Stomach (tissue), 9 donors: ENCODE data around the gene AK4. TPM values are rescaled to one million over a fixed set of nuclear protein-coding genes. Genes with fewer than 3 reads are reported as not detected.
"Not testable (repeated sequence)": the region's sequence is repeated elsewhere in the genome, so short reads cannot be mapped to it uniquely, and the experiment has no call there.

Source experiments
- DNase-seq, 2 donors: peaks; one replicate each; pipeline versions ENCODE4 v3.0.0 to v3.0.0-alpha.2; 2013 to 2019
- H3K27ac ChIP-seq, 5 donors: fragments of 200-600 bp in 4 of 5; sonication (generic) in 4 of 5; one replicate each; pipeline ENCODE4 v1.5.1; 2013 to 2019; ENCODE audit warnings: mild to moderate bottlenecking in 1 of 5, moderate library complexity in 1 of 5
- H3K27me3 ChIP-seq, 3 donors: fragments of 200-600 bp; sonication (generic); one replicate each; pipeline ENCODE4 v1.5.1; 2017 to 2019; ENCODE audit warnings: mixed run types in 1 of 3
- H3K36me3 ChIP-seq, 4 donors: fragments of 200-600 bp; sonication (generic); 1 replicate in 3 of 4; 2 replicates in 1 of 4; pipeline ENCODE4 v1.5.1; 2016 to 2019
- H3K4me1 ChIP-seq, 4 donors: fragments of 200-600 bp; sonication (generic); one replicate each; pipeline ENCODE4 v1.5.1; 2016 to 2019
- H3K4me3 ChIP-seq, 4 donors: fragments of 200-600 bp; sonication (generic) in 3 of 4; one replicate each; pipeline ENCODE4 v1.5.1; 2016 to 2019; ENCODE audit warnings: mild to moderate bottlenecking in 1 of 4
- H3K9me3 ChIP-seq, 4 donors: fragments of 200-600 bp; sonication (generic); one replicate each; pipeline ENCODE4 v1.5.1; 2016 to 2019
- CTCF ChIP-seq, 7 experiments: fragments of 450-650 bp in 4 of 7; fragments of 200-600 bp in 3 of 7; sonication (generic) in 3 of 7; IDR thresholded peaks; one replicate each; pipeline ENCODE4 v1.5.1; 2016 to 2019; ENCODE audit warnings: antibody characterized with exemption in 7 of 7, control low read depth in 2 of 7, mild to moderate bottlenecking in 1 of 7
- EP300 ChIP-seq: sonication (generic); formaldehyde crosslinking; IDR thresholded peaks from one replicate; pipeline ENCODE4 v1.6.1; 2017; ENCODE audit warnings: antibody characterized with exemption
- POLR2A ChIP-seq, 4 donors: fragments of 450-650 bp; IDR thresholded peaks; one replicate each; pipeline ENCODE4 v1.6.1; 2016; ENCODE audit warnings: antibody characterized with exemption in 4 of 4, control low read depth in 2 of 4, mild to moderate bottlenecking in 1 of 4, moderate library complexity in 1 of 4
- POLR2AphosphoS5 ChIP-seq, 3 donors: sonication (generic); formaldehyde crosslinking; IDR thresholded peaks; one replicate each; pipeline ENCODE4 v1.6.1; 2016; ENCODE audit warnings: antibody characterized with exemption in 3 of 3
- WGBS, 5 donors: extraction: QIAGEN DNeasy Blood & Tissue Kit in 3 of 5; methylation state at CpG; one replicate each; pipeline versions ENCODE4 v1.1.5 to v1.1.7; 2013 to 2018; 5-methylcytosine and 5-hydroxymethylcytosine counted together
- intact Hi-C: fragments of 100-400 bp; cut with DNase I; formaldehyde crosslinking; loops from one replicate; pipeline ENCODE4 v1.15.1; 2023; ENCODE audit warnings: low total_unique reads
- polyA plus RNA-seq, 3 donors: library from polyadenylated mRNA; stranded (reverse); fragments of 200-250 nt; gene quantifications; one replicate each; pipeline ENCODE4 v1.2.3, GENCODE V29; 2013
- total RNA-seq, 5 donors: library from RNA; depleted of rRNA; stranded (reverse); fragments of >200 nt; gene quantifications; one replicate each; pipeline versions ENCODE4 v1.1.0 to v1.2.3, GENCODE V29; 2014 to 2016
- donor health status: healthy with polysubstance abuse.
- donor health status: Bipolar disorder and iron deficiency.
- donor health status: healthy.

AK4 gene
- total and polyA plus RNA-seq, 8 donors: 9.4 to 108 (median 30.4) TPM

DNA sequence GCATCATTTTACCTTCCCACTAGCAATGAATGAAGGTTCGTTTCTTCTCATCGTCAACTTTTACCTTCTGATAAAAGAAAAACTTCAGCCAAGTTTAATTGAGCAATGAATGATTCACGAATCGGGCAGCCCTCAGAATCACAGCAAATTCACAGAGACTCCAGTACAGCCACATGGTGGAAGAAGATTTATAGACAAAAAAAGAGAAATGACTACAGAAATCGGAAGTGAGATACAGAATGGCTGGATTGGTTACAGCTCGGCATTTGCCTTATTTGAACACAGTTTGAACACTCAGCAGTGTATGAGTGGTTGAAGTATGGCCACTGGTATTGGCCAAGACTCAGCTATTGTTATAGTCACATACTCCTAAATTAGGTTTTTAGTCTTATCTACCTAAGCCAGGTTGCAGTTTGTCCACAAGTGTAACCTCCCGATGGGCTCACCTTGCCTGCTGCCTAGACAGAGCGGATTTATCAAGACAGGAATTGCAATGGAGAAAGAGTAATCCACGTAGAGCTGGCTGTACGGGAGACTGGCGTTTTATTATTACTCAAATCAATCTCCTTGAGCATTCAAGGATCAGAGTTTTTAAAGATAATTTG is 15.3 kb downstream of the AK4 start:
- no peak overlapping the region for H3K4me3 ChIP-seq
- intact Hi-C loops: no loop called here
- H3K36me3 ChIP-seq: no peaks in the 10 kb centered on the region
- H3K9me3 ChIP-seq: no peaks in the 10 kb centered on the region
- H3K27ac ChIP-seq: peak overlapping the region in 1 of 5 donors; percentile 5
- 60 to 80% (median 71%) methylated on average over 11 of the region's 11 CpGs for WGBS, 5 donors
- TF ChIP-seq POLR2AphosphoS5 (IDR thresholded peaks at IDR 0.05) (no peak), EP300 (no peak), CTCF (IDR thresholded peaks at IDR 0.05) (no peak), POLR2A (IDR thresholded peaks at IDR 0.05) (no peak)
- H3K27me3 ChIP-seq: no peaks in the 10 kb centered on the region
- no peak for DNase-seq
- peaks cover 13 to 71% (median 41%) of the 10 kb centered on the region in 4 donors for H3K4me1 ChIP-seq

GRCh38 chr1:65164101-65164500 is 16.1 kb downstream of the AK4 start:
- WGBS, 5 donors: 84 to 97% (median 89%) methylated on average over 3 of the region's 3 CpGs
- H3K27me3 ChIP-seq, DNase-seq, H3K4me3 ChIP-seq, H3K27ac ChIP-seq, H3K9me3 ChIP-seq, intact Hi-C loops, H3K36me3 ChIP-seq: not testable (repeated sequence)
- peaks cover 15 to 63% (median 38%) of the 10 kb centered on the region in 4 donors for H3K4me1 ChIP-seq

DNA sequence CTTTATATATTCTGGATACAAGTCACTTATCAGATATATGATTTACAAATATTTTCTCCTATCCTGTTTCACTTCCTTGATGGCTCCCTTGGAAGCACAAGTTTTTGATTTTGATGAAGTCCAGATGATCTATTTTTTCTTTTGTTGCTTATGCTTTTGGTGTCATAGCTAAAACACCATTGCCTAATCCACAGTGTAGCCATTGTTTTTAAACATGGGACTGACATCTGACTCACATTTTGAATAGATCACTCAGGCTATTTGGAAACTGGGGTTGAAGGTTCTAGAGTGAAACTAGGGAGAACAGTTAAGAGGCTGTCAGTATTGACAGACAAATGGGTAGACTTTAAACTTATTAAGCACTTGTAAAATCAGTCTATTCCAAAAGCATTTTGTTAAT is 16.6 kb downstream of the AK4 start:
- intact Hi-C loops: no loop called here
- Histone ChIP-seq H3K27me3 (no peaks in the 10 kb centered on the region), H3K4me1 (peaks cover 10 to 60% (median 36%) of the 10 kb centered on the region in 4 donors), H3K27ac (no peak overlapping the region), H3K36me3 (no peaks in the 10 kb centered on the region), H3K9me3 (no peaks in the 10 kb centered on the region), H3K4me3 (no peak overlapping the region)
- TF ChIP-seq POLR2A (IDR thresholded peaks at IDR 0.05) (no peak), POLR2AphosphoS5 (IDR thresholded peaks at IDR 0.05) (peak in 1 of 3 donors; percentile 9)
- no peak for DNase-seq

GRCh38 chr1:65165269-65165993 is 17.4 kb downstream of the AK4 start:
- no peak for DNase-seq
- H3K4me3 ChIP-seq: no peak overlapping the region
- intact Hi-C loops: no loop called here
- peaks cover 9 to 66% (median 40%) of the 10 kb centered on the region in 4 donors for H3K4me1 ChIP-seq
- H3K27ac ChIP-seq: peak overlapping the region in 1 of 5 donors; percentile 11
- no peaks in the 10 kb centered on the region for H3K27me3 ChIP-seq
- H3K36me3 ChIP-seq: no peaks in the 10 kb centered on the region
- TF ChIP-seq EP300 (no peak), POLR2AphosphoS5 (IDR thresholded peaks at IDR 0.05) (no peak), POLR2A (IDR thresholded peaks at IDR 0.05) (no peak), CTCF (IDR thresholded peaks at IDR 0.05) (no peak)
- 68 to 78% (median 74%) methylated on average over 5 of the region's 5 CpGs for WGBS, 5 donors
- no peaks in the 10 kb centered on the region for H3K9me3 ChIP-seq

GRCh38 chr1:65166572-65167305 is 18.7 kb downstream of the AK4 start:
- 73 to 88% (median 84%) methylated on average over 7 of the region's 7 CpGs for WGBS, 5 donors
- H3K27ac ChIP-seq: peak overlapping the region in 2 of 5 donors; percentile 26 to 44

More at GRCh38 chr1:65166572-65167305, 18.7 kb downstream of the AK4 start:
- Histone ChIP-seq H3K27me3 (no peaks in the 10 kb centered on the region), H3K9me3 (no peaks in the 10 kb centered on the region), H3K4me1 (peaks cover 9 to 76% (median 50%) of the 10 kb centered on the region in 4 donors), H3K4me3 (no peak overlapping the region), H3K36me3 (no peaks in the 10 kb centered on the region)
- TF ChIP-seq POLR2A (IDR thresholded peaks at IDR 0.05) (no peak), POLR2AphosphoS5 (IDR thresholded peaks at IDR 0.05) (no peak), CTCF (IDR thresholded peaks at IDR 0.05) (no peak)
- DNase-seq: no peak
- intact Hi-C loops: no loop called here
